Hematopoietic multipotent progenitor cell treated with erythropoietin and hydrocortisone succinate and interleukin-3 and kit ligand, for 17 days (in vitro differentiated cells): ENCODE measurements around the gene VSIG10L2.

ENCODE experiments used
- DNase-seq: peaks from one replicate; pipeline ENCODE4 v3.0.0-alpha.2; 2015; ENCODE audit warnings: low spot score

The VSIG10L2 gene

DNA sequence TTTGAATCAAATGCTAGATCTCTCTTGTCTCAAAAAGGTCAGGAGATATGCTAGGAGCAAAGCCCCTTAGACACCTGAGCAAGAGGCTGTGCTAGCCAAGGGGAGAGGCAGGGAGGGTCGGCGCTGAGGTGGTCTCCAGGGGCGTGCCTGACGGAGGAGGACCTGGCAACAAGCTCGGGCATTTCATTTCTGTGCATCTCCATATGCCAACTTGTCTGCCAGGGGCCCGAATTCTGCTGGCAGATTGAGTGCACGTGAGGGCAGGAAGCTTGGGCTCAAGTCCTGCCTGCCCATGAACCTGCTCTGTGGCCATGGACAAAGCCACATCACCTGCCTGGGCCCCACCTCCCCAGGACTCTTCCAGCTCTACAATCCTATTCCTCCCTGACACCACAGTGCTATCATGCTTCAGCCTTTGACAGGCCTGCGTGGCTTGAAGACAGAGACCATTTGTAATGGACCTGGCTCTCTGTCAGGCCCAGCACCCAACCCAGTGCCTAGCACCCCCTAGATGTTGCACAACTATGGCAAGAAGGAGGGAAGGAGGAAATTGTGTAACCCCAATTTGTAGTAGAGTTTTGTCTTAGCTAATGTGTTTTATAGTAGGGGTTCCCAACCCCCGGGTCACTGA is 16.3 kb upstream of the VSIG10L2 start:
- DNase-seq: no peak

DNA sequence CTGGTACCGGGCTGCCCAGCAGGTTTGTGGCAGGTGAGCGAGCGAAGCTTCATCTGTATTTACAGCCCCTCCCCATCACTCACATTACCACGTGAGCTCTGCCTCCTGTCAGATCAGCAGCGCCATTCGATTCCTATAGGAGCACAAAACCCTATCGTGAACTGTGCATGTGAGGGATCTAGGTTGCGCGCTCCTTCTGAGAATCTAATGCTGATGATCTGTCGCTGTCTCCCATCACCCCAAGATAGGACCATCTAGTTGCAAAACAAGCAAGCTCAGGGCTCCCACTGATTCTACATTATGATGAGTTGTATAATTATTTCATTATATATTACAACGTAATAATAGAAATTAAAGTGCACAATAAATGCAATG is 15.8 kb upstream of the VSIG10L2 start:
- DNase-seq: no peak

DNA sequence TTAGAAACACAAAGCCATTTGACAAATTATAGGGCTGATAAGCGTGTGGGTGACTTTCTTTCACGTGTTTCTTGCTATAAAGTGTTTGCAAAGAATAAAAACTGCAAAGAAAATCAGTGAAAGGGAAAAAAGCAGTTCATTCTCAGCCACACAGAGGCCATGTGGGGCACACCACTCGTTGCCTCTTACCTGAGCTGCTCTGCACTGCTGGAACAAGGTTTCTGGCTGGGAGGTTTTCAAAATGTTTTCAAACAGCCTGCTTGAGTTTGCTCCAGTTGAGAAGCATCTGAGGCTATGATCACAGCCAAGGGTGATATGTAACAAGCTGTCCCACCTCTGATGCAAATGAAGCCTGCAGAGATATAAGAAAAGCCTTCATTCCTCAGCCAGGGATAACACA is 14.7 kb upstream of the VSIG10L2 start:
- no peak for DNase-seq

DNA sequence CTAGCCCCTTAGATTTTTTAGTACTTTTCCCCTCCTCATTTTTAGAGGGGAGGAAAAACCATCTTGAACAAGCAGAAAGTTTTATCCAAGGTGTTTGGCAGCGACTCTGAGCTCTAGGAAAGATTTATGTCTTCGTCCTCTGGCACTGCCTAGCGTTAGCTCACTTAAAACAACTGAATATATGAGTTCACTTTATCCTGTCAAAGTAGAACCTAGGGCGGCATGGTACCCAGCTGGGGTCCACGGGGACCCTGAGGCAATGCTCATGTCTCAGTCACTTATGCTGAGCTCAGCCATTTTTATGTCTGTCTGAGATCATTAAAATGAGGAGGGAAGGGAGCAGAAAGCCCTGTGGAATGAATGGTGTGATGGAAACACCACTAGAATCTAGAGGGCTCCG is 14.2 kb upstream of the VSIG10L2 start:
- DNase-seq: no peak

DNA sequence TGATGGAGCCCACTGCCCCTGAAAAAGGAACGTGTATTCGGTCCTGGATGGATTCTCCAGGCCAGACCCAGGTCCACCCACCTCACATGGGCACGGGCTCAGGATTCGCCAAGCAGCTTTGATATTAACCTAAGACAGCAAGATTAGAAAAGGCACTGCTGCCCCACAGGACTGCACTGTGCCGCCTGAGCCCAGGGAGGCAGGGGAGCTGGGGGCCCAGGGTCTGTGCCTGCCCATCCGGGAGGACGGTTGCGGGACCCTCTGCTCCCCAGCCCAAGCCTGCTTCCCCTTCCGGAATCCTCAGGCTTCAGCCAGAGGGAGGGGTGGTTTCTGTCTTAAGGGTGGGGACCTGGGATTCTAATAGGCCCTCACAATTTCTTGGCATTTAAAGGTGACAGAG is 13.5 kb upstream of the VSIG10L2 start:
- DNase-seq: no peak

DNA sequence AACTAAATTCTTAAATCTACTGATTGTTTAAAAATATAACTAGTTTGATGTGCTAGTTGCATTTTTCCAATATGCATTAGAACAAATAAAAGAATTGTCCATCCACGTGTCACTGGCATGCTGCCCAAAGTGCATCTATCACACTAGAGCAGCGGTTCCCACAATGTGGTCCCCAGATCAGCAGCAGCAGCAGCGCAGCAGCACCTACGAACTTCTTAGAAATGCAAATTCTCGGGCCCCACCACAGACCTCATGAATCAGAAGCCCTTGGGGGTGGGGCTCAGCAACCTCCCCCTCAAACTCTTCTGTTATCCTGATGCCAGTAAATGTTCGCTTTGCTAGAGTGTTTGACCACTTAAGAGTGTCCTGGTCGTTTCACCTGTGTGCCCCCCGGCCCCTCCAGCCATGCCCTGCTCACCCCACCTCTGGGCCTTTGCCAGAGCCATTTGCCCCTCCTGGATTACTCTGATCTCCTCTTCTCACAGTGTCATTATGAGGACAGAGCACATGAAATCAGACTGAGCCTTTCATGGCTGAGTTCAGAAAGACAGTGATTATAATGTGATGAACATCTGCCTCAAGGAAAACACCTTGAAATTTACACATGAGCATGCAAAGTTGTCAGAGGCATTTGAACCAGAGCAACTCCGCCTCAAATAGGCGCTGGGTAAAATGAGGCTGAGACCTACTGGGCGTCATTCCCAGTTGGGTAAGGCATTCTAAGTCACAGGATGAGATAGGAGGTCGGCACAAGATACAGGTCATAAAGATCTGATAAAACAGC is 12.6 kb upstream of the VSIG10L2 start:
- no peak for DNase-seq

DNA sequence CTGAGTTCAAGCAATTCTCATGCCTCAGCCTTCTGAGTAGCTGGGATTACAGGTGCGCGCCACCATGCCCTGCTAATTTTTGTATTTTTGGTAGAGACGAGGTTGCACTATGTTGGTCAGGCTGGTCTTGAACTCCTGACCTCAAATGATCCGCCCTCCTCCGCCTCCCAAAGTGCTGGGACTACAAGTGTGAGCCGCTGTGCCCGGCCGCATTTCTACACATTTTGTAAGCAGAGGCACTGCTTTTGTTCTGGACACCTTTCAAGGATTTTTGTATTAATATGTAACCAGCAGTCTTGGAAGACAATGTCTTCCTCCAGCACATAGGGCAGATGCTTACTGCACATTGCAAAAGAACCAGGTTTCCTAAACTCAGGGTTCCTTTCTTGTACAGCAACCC is 11.4 kb upstream of the VSIG10L2 start:
- no peak for DNase-seq

DNA sequence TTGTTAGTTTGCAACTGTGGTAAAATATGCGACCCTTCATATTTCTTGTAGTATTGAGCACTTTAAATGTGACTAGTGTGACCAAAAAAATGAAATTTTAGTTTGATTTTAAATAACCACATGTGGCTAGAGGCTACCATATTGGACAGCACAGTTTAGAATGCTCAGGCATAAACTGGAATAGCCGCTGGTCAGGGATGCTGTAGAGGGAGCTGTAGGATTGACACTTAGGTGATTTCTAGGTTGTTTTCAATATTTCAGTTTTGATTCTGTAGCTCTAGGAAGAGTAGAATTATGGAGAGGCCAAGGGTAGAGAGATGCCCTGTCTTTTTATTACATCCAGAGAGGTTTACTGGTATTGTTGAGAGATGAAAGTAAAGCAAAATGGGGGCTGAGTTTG is 10.8 kb upstream of the VSIG10L2 start:
- DNase-seq: no peak

DNA sequence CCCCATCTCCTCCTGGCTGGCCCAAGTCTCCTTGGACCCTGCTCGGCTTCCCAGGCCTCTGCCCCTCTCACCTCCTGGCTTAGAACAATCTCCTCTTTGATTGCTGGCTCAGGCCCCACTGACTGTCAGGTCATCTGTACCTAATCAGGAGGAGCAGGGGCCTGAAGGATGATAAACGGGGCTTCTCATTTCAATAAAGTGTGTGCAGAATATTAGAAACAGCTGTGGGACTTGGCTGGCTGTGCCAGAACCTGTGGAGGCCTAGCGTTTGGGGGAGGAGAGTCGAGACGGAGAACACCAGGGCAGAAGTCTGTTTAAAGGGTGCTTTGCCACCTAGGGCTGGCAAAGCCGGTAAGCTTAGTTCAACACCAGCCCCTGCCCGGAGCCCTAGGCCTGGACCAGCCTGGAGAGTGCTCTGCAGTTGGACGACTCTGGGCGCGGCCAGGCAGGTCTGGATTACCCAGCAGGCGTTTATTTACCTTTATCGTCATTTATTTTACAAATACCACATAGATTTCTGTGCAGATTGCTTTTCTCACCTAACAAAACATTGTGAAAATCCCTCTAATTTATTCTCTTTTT is 10.1 kb upstream of the VSIG10L2 start:
- DNase-seq: no peak

DNA sequence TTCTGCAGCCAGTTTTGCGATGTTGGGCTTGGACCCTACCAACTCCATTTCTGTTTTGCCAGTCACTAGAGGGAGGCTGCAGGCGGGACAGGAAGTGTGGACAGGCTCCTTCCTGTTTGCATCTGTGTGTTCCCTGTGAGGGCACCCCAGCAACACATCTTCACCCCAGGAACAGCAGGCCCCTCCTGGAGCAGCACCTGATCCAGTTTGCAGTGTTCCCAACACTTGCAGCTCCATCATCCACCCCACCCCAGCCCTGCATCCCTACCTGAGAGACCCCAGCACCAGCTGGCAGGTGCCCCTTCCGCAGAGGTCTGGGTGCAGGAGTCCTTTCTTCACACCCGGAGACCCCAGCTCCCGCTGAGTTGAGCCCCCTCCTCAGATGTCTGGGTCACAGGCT is 7.4 kb upstream of the VSIG10L2 start:
- no peak for DNase-seq

DNA sequence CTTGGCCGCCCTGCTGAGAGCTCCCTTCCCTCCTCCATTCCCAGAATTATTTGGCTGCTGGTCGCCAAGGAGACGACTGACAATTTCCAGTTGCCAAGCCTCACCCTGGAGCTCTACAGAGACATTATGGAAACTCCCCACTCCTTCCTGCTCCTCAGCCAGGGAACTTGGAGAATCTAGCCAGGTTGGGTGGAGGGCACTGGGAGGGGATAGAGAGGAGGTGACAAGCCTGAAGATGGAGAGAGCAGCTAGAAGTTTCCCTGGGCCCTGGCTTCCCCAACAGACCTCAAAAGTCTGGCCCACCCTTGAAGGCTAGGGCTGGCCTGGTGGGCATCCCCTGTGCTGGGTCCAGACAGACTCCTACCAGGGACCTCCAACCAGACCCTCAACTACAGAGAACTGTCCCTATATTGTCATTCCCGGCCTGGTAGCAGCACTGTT is 6.7 kb upstream of the VSIG10L2 start:
- DNase-seq: no peak

DNA sequence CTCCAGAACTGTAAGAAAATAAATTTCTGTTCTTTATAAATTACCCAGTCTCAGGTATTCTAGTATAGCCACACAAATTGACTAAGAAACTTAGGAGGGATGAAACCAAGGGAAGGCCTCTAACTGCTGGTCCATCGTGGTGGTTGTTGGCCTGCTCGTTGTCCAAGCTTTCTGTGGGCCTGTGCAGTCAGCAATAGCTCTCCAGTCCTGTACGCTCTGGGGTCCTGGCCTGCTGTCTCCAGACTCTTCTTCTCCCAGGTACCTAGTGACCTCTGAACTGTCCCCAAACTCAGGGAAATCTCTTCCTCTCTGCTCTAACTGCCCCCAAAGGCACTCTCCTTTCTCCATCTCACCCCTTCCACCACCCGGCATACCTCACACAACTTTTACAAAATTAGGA is 5.7 kb upstream of the VSIG10L2 start:
- DNase-seq: no peak

DNA sequence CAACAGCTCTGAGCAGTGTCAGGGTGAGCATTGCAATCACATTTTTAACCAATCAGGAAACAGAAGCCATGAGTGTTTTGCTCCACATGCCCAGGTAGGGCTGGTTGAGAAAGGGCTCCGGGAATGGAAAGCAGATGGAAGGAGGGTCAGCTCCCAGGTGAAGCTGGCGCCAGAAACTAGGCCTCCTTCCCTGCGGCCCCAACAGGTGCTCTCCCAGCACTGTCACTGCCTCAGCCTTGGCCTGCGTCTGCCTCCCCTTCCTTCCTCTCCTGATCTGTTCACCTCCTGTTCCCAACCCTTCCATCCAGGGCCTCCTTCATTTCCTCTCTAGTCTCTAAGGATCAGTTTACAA is 4.6 kb upstream of the VSIG10L2 start:
- DNase-seq: no peak

DNA sequence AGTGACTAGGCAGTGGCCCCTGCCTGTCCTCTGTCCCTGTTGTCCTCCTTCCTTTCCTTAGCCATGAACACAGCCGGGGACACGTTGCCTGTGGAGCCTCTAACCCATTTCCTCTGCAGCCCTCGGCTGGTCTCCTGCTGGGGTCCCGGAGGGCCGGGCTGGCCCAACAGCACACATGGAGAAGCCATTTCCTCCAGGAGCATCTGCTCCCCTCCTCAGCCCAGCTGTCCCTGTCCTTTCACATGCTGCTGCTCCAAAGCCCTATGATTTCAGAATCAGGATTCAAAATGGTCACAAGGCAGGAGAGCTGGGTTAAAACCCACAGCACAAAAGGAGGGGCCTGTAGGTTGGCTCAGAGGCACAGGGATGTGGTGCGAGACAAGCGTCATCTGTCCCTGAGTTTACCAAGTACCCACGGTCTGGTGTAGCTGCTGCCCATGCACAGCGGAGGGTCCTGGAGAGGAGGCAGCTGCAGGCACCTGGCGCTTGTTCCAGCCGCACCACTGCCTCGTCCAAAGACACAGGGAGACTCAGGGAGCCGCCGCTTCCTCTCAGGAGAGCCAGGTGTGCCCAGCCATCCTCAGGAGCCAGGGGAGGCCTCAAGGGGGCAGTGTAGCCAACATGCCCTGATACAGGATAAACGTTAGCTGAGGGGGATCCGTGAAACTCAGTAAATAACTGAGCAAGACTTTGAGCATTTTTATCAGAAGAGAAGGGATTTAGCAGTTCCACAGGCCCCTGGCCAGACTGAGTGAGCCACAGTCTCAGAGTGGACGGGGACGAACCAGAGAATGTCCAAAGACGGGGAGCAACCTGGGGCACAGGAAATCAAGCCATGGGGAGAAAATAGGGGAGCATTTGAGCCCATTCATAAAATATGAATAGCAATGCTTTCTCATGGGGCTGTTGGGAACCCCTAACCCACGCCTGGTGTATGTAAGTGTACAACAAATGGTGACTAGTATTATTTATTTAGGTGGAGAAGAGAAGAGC is 3.9 kb upstream of the VSIG10L2 start:
- no peak for DNase-seq

DNA sequence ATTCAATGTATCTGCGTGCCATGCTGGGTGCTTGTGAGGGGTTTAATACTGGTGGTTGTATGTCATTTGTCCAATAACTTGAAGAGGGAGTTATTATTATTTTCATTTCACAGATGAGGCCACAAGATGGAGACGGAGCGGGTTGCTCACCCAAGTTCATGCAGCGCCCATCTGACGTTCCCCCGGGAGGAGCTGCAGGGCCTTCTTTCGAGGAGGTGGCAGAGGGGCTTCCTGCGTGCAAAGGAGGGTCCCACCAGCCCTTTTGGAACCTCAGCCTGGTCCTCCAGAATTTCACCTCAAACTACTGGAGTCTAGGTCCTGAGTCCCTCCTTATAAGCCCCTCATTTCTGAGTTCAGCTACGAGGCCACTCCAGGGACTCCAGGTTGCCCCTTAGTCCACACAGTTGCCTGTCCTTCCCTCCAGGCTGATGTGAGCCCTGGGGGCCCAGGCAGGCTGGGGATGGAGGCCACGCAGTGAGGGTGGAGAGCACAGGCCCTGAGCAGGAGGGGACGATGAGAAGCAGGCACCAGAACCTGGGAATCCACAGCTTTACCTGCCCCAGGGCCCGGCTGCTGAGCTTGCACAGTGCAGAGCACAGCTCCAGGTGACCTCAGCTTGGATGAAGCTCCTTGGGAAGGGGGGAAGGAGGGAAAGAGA is 2.9 kb upstream of the VSIG10L2 start:
- DNase-seq: no peak

DNA sequence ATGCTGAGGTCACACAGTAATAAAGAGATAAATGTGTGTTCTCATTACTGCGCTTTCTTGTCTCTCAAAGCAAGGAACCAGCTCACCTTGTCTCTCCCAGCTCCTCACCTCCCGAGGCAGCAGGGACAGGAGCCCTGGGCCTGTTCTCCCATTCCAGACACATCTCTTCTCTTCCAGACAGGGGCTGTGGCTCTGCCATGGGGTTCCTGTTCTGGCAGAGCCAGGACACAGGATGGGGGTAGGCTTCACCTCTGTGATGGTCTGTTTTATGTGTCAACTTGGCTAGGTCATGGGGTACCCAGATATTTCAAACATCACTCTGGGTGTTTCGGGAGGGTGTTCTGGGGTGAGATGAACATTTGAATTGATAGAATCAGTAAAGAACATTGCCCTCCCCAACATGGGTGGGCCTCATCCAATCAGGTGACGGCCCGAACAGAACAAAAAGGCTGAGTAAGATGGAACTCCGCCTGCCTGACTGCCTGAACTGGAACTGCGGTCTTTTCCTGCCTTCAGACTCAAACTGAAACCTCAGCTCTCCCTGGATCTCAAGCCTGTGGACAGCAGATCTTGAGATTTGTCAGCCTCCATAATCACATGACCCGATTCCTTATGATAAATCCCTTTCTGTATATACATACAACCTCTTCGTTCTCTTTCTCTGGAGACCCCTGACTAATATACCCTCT is 2.0 kb upstream of the VSIG10L2 start:
- DNase-seq: no peak

DNA sequence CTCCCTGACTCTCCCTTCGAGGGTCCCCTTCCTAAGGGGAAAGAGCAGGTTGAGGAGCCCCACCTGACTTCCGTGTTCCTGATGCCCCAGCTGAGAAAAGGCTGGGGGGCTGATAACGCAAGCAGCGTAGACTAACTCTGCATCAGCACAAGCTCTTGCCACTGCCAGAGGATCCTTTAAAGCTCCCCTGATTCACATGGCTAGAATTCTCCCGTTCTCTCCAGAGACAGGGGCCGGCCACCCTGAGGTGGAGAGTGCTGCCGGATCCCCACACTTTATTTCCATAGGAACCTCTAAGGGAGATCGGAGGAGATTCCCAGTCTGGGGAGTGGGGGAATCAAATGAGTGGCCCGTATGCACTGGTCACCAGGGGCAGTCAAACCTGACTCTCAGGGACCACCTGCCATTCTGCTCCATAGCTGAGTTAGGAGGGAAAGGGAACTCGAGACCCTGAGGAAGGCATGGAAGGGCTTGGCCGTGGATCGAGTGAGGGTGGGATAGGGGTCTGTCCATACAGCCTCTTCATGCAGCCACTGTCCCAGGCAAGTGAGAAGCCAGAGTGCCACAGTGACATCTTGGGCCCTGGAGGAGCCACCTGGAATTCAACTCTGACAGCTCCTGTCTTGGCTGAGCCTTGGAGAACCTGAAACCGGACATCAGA is 1.4 kb upstream of the VSIG10L2 start:
- no peak for DNase-seq

DNA sequence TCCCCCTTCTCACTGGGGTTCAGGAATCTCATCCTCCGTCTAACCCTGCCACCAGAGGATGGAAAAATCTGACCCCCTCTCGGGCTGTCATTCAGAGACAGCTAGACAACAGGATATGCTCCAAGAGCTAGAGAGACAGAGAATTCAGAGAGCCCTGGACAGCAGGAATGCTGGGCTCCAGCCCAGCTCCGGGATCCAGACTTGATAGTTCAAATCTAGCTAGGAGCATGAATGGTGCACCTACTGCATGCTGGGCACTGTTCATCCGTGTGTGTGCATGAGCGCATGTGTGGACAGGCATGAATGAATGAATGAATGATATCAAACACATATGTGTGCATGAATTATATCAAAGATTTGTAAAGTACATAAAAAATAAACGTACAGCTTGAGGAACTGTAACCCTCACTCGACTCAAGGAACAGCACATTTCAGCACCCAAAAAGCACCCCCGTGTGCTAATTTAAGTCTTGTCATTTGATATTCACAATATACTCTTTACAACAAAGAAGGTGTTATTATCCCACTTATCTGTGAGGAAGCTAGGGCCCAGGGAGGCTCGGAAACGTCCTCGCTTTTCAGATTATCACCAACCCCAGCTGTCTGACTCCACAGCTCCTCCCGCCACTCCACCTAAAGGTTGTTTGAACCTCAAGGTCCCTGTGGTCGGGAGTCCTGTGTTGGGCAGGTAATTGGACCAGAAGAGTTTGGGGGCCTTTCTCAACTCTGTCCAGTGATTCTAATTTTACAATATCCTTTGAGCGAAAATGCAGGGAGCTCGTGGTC is 640 bp upstream of the VSIG10L2 start:
- DNase-seq: no peak

DNA sequence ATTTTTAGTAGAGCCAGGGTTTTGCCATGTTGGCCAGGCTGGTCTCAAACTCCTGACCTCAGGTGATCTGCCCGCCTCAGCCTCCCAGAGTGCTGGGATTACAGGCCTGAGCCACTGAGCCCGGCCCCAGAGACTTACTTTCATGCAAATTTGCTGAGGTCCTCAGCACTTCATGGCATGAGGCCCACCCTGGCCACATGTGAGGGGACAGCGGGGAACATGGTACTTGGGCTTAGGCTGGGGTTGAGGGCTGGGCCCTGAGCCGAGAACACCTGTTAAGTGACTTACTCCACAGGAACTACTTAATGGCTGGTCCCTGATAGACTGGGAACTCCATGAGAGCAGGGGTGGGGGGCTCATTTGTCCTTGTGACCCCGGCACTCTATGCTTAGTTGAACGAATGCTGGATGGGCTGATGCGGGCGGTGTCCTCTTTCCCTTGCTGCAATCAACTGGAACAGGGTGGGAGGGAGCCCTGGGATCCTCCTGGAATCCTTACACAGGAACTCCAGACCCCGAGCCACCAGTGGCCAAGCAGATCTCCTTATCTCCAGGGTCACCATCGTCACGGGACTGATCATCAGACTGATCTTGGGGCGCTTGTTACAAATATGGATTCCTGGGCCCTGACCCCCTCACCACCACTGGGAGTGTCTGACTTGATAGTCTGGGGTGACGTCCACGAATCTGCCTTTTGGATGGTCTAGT is 1.0 kb downstream of the VSIG10L2 start:
- no peak for DNase-seq
